GM18502 (cell line): Measurements from ENCODE around the gene TMC5.
"Not testable (repeated sequence)": the region's sequence is repeated elsewhere in the genome, so short reads cannot be mapped to it uniquely, and the experiment has no call there.

ENCODE experiments used
- ATAC-seq: cut with Tn5 transposase; IDR thresholded peaks from one replicate; pipeline ENCODE4 v1.9.1; 2021; ENCODE audit warnings: mild to moderate bottlenecking; ENCODE audit not compliant: unreplicated experiment, poor library complexity

Gene TMC5

GRCh38 chr16:19524616-19525384, 107.1 kb downstream of the TMC5 start:
- ATAC-seq: no peak

- ATAC-seq: no peak
Measured at GRCh38 chr16:19525385-19525723, 107.7 kb downstream of the TMC5 start.

GRCh38 chr16:19527161-19527560, 109.5 kb downstream of the TMC5 start:
- no peak for ATAC-seq

GRCh38 chr16:19528666-19529065, 111.0 kb downstream of the TMC5 start:
- ATAC-seq: no peak

GRCh38 chr16:19532601-19533000, 114.9 kb downstream of the TMC5 start:
- ATAC-seq: no peak

- ATAC-seq: no peak
Measured at GRCh38 chr16:19540241-19540970, 122.7 kb downstream of the TMC5 start.

- no peak for ATAC-seq
Measured at GRCh38 chr16:19542138-19542821, 124.6 kb downstream of the TMC5 start.

- ATAC-seq: not testable (repeated sequence)
Measured at GRCh38 chr16:19543278-19543996, 125.8 kb downstream of the TMC5 start.

GRCh38 chr16:19548144-19548543, 130.5 kb downstream of the TMC5 start:
- ATAC-seq: no peak
